PC-9 (cell line): ENCODE data around the gene CREB3L1. TPM values are rescaled to one million over a fixed set of nuclear protein-coding genes. Genes with fewer than 3 reads are reported as not detected.
A peak's percentile ranks its signal among the peaks of the same experiment; 100 is the strongest.

Experiments used
- BruUV-seq: library from RNA; stranded (reverse); fragments of 400-500 nt; replicated peaks from 2 replicates; lab custom pipeline; 2021; lab: Mats Ljungman, UMichigan
- CTCF ChIA-PET: fragments of 300-600 bp; sonication (Branson Sonifier 250); formaldehyde crosslinking; loops from one replicate; lab custom pipeline; 2022; ENCODE audit warnings: antibody characterized with exemption; lab: Charles Lee
- POLR2A ChIA-PET: fragments of 300-600 bp; sonication (Branson Sonifier 250); formaldehyde crosslinking; loops from one replicate; lab custom pipeline; 2022; ENCODE audit warnings: antibody characterized with exemption; ENCODE audit not compliant: unreplicated experiment; lab: Charles Lee
- DNase-seq, 2 experiments: peaks; one replicate each; pipeline versions ENCODE4 v3.0.0 to v3.0.0-alpha.2; 2015 to 2022; ENCODE audit warnings: mixed read lengths in 1 of 2
- H2AFZ ChIP-seq: fragments of 200-600 bp; sonication (generic); 2 replicates; pipeline ENCODE4 v1.8.1; 2017; ENCODE audit warnings: antibody characterized with exemption
- H3F3A ChIP-seq: fragments of 200-600 bp; sonication (generic); 2 replicates; pipeline ENCODE4 v1.8.1; 2017; ENCODE audit warnings: antibody characterized with exemption, mild to moderate bottlenecking, low read depth; ENCODE audit not compliant: insufficient read depth
- H3K27ac ChIP-seq: fragments of 200-600 bp; sonication (generic); 2 replicates; pipeline ENCODE4 v1.6.1; 2016; ENCODE audit warnings: mixed run types
- H3K27me3 ChIP-seq: fragments of 200-600 bp; sonication (generic); 2 replicates; pipeline ENCODE4 v1.6.1; 2016; ENCODE audit warnings: low read depth, mixed run types; ENCODE audit not compliant: insufficient read depth
- H3K36me3 ChIP-seq: fragments of 200-600 bp; sonication (generic); 2 replicates; pipeline ENCODE4 v1.6.1; 2016; ENCODE audit warnings: low read depth, mixed run types
- H3K4me1 ChIP-seq: fragments of 200-600 bp; sonication (generic); replicated peaks from 2 replicates; pipeline ENCODE4 v1.6.1; 2016; ENCODE audit warnings: mixed run types; ENCODE audit not compliant: insufficient read depth
- H3K4me2 ChIP-seq: fragments of 200-600 bp; sonication (generic); 2 replicates; pipeline ENCODE4 v1.6.1; 2017; ENCODE audit warnings: mixed run types
- H3K4me3 ChIP-seq: fragments of 200-600 bp; sonication (generic); 2 replicates; pipeline ENCODE4 v1.6.1; 2016; ENCODE audit warnings: mixed run types
- H3K79me2 ChIP-seq: fragments of 200-600 bp; sonication (generic); 2 replicates; pipeline ENCODE4 v1.6.1; 2017; ENCODE audit warnings: low read depth, mixed run types
- H3K9me2 ChIP-seq: fragments of 200-600 bp; sonication (generic); 2 replicates; pipeline ENCODE4 v1.8.1; 2017; ENCODE audit warnings: mild to moderate bottlenecking; ENCODE audit not compliant: insufficient read depth
- H3K9me3 ChIP-seq: fragments of 200-600 bp; sonication (generic); 2 replicates; pipeline ENCODE4 v1.8.1; 2016; ENCODE audit warnings: low read depth; ENCODE audit not compliant: insufficient read depth
- H4K20me1 ChIP-seq: fragments of 200-600 bp; sonication (generic); 2 replicates; pipeline ENCODE4 v1.8.1; 2017; ENCODE audit not compliant: insufficient read depth
- CTCF ChIP-seq: fragments of 200-600 bp; sonication (generic); conservative IDR thresholded peaks from 2 replicates; pipeline ENCODE4 v1.6.1; 2017; ENCODE audit warnings: mixed run types, antibody characterized with exemption, mild to moderate bottlenecking, moderate library complexity
- EZH2 ChIP-seq: fragments of 200-600 bp; sonication (generic); IDR thresholded peaks from 2 replicates; pipeline ENCODE4 v1.8.0; 2017; ENCODE audit warnings: antibody characterized with exemption, low read depth
- intact Hi-C: fragments of 100-400 bp; cut with micrococcal nuclease; formaldehyde crosslinking; loops from one replicate; pipeline ENCODE4 v1.10.0; 2022; ENCODE audit not compliant: unreplicated experiment
- total RNA-seq: library from RNA; stranded (reverse); gene quantifications from 2 replicates; pipeline ENCODE4 v1.2.3, GENCODE V29; 2021

Gene CREB3L1
- total RNA-seq, 1 experiment from 2014 or later, result 3.1 TPM

GRCh38 chr11:46238967-46239800, 38.3 kb upstream of the CREB3L1 start:
- intact Hi-C loops, result loop anchor here (1.0 to 10.0 kb wide), 4 partner anchors 62 to 394 kb away; partner anchors contain the start of gene CRY2
- Histone ChIP-seq H3F3A (peaks cover 34% of the 10 kb centered on the region), H4K20me1 (no peaks in the 10 kb centered on the region), H3K4me3 (peak overlapping the region; percentile 72), H3K27ac (no peak overlapping the region), H3K4me1 (peaks cover 47% of the 10 kb centered on the region), H3K79me2 (0 out of 2 replicates have a peak, but pooled peaks cover 4% of the 10 kb centered on the region), H3K9me2 (no peaks in the 10 kb centered on the region), H3K27me3 (no peaks in the 10 kb centered on the region), H3K4me2 (peak overlapping the region; percentile 92), H3K36me3 (no peaks in the 10 kb centered on the region), H3K9me3 (no peaks in the 10 kb centered on the region; the same call in 1 of the 2 replicates), H2AFZ (peak overlapping the region; percentile 91)
- DNase-seq, result peak; percentile 69 to 90
- BruUV-seq, result no TSS peak
- TF ChIP-seq EZH2 (no peak), CTCF (peak; percentile 98)
- POLR2A ChIA-PET, result interaction anchor here (0.6 to 0.9 kb wide), 4 partner anchors 75 to 100 kb away, joined by 3 to 4 read pairs (median 4); no protein-coding TSS in a partner anchor
- CTCF ChIA-PET, result interaction anchor here (0.6 to 2.9 kb wide), 11 partner anchors 9 to 118 kb away, joined by 3 to 21 read pairs (median 4); partner anchors contain the start of gene DGKZ

DNA sequence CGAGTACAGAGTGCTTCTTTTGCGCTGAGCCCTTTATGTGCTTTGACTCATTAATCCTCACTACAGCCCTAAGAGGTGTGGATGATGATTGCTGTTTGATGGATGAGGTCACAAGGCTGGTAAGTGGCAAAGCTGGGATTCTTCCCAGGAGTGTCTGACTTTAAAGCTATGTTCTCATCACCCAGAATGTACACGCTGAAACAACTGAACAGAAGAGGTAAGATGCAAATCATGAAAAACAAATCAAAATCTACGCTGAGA, 37.7 kb upstream of the CREB3L1 start:
- H2AFZ ChIP-seq, result no peak overlapping the region
- no peaks in the 10 kb centered on the region for H3K36me3 ChIP-seq
- 0 out of 2 replicates have a peak, but pooled peaks cover 4% of the 10 kb centered on the region for H3K79me2 ChIP-seq
- H3K27ac ChIP-seq, result no peak overlapping the region
- H3K9me3 ChIP-seq, result no peaks in the 10 kb centered on the region; the same call in 1 of the 2 replicates
- TF ChIP-seq EZH2 (no peak), CTCF (no peak)
- H4K20me1 ChIP-seq, result no peaks in the 10 kb centered on the region
- H3K4me2 ChIP-seq, result peak overlapping the region; percentile 92
- peaks cover 34% of the 10 kb centered on the region for H3F3A ChIP-seq
- CTCF ChIA-PET, result interaction anchor here (0.6 to 2.9 kb wide), 9 partner anchors 9 to 119 kb away, joined by 3 to 21 read pairs (median 4); partner anchors contain the start of gene DGKZ
- H3K4me1 ChIP-seq, result peaks cover 47% of the 10 kb centered on the region
- no peak overlapping the region for H3K4me3 ChIP-seq
- DNase-seq, result no peak
- intact Hi-C loops, result loop anchor here (1.0 to 10.0 kb wide), 5 partner anchors 62 to 395 kb away; partner anchors contain the start of genes CRY2 and MDK
- H3K9me2 ChIP-seq, result no peaks in the 10 kb centered on the region
- no TSS peak for BruUV-seq
- POLR2A ChIA-PET, result interaction anchor here (0.9 kb wide), 1 partner anchor 74 kb away, joined by 4 read pairs; no protein-coding TSS in a partner anchor
- H3K27me3 ChIP-seq, result no peaks in the 10 kb centered on the region

- Histone ChIP-seq H3K4me1 (peaks cover 47% of the 10 kb centered on the region), H4K20me1 (no peaks in the 10 kb centered on the region), H3K9me2 (no peaks in the 10 kb centered on the region), H3K79me2 (0 out of 2 replicates have a peak, but pooled peaks cover 4% of the 10 kb centered on the region), H3K9me3 (no peaks in the 10 kb centered on the region), H2AFZ (no peak overlapping the region), H3K4me3 (no peak overlapping the region), H3K36me3 (no peaks in the 10 kb centered on the region), H3K27me3 (no peaks in the 10 kb centered on the region), H3F3A (peaks cover 34% of the 10 kb centered on the region), H3K27ac (no peak overlapping the region), H3K4me2 (no peak overlapping the region)
- POLR2A ChIA-PET, result no interaction called here
- no TSS peak for BruUV-seq
- intact Hi-C loops, result loop anchor here (5.0 kb wide), 1 partner anchor 142 kb away; the partner anchor contains the start of gene MDK
- CTCF ChIA-PET, result interaction anchor here (1.1 to 2.9 kb wide), 5 partner anchors 31 to 107 kb away, joined by 3 to 21 read pairs (median 4); partner anchors contain the start of gene DGKZ
- DNase-seq, result no peak
- no peak for TF ChIP-seq CTCF
- no peak for TF ChIP-seq EZH2
Observed at GRCh38 chr11:46240371-46240770, 37.1 kb upstream of the CREB3L1 start.
